HG02938 (cell line): Measurements from ENCODE around the gene ABHD2.
A peak's percentile ranks its signal among the peaks of the same experiment; 100 is the strongest.
"Not testable (repeated sequence)": the region's sequence is repeated elsewhere in the genome, so short reads cannot be mapped to it uniquely, and the experiment has no call there.

Experiments
- ATAC-seq: cut with Tn5 transposase; IDR thresholded peaks from one replicate; pipeline ENCODE4 v1.9.1; 2021; ENCODE audit warnings: mild to moderate bottlenecking, moderate library complexity; ENCODE audit not compliant: unreplicated experiment

The ABHD2 gene

DNA sequence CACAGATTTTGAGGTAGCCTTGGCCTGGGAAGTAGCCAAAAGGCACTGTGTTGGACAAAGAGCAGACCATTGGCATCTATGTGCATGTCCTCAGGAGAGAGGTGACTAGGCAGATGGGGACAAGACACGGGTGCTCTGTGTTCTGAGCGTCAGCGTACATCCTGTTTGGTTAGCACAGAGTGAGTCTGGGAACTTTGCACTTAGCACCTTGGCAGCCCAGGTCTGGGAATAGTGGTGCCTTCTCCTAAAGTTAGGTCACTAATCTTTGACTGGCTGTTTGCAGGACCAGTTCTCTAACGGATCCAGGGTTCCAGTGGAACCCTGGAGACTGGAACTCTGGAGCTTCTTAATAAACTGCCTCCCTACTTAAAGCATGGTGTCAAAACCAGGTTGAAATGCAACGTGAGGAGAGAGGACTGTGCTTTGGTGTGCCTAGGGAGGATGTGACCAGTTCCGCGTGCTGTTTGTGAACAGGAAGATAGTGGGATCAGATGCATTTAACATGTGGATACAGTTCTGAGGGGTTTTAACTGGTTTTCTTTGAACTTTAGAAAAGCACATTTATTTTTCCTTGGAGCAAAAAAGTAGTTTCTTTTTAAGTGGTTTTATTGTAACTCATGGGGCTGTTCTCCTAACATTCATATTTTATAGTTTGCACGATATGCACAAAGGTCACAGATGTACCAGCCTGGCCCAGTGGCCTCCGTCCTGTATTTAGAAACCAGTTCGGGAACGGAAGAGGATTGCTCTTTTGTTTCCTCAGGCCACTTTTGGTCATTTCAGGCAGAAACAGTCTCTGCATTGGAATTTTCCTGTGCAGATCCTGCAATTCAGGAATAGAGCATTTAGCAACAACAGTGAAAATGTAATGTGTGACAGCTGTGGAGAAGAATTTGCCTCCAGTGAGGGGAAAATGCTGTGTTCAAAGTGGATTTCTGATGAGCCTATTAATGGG is 48.8 kb downstream of the ABHD2 start:
- ATAC-seq = no peak

DNA sequence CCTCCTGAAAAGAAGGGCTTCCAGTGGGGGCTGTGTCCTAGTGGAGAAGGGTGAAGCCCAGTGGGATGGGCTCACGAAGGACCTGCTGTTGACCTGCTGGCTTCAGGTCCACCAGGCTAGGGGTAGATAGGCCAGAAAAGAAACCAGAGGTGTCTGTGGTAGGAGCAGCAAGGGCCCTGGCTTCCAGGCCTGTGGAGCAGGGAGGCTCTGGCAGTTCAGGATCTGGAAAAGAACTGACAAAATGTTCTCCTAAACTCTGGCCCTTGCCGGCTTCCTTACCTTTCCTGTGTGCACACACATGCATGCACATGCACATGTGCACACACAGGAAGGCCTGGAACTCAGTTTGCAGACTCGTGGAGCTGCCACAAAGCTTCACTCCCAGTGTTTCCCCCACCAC is 49.7 kb downstream of the ABHD2 start:
- ATAC-seq = no peak

- ATAC-seq = no peak
Observed at GRCh38 chr15:89138999-89139612, 50.9 kb downstream of the ABHD2 start.

DNA sequence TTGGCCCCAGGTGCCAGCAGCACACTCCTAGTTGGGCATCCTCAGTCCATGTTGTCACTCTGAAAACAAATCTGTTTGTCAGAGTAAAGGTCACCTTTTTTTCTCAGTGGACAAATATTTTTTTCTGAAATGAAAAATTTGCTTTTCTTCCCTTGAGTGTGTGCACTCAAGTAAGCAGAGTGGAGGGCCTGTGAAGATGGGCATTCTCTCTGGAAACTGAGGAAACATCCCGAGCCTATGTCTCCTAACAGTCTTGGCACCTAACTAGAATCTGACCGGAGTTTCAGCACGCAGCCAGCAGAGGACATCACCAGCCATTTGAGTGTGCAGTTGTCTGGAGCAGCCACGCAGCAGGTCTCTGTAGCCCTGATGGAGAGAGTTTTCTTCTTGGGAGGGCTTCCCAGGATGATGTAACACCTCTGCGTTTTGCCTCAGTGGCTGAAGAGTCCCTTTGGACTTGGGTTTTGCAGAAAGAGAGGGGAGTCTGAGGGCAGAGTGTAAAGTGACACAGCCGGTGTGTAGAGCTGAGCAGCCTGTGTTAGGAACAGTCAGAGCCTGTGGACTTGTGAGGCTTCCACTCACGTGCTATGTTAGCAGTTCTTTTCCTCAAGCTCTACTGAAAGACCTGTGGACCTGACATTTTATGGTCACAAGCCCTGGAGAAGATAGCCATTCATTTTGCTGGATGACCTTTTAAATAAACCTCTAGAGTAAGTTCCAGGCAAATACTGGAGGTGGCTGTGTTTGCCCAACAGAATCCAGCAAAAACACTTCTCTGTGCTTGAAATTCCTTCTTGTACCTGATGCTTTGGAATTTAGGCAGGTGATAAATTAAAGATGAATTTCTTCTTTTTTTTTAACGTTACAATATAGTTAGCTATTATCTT is 51.6 kb downstream of the ABHD2 start:
- no peak for ATAC-seq

- no peak for ATAC-seq
Observed at GRCh38 chr15:89140595-89140994, 52.3 kb downstream of the ABHD2 start.

DNA sequence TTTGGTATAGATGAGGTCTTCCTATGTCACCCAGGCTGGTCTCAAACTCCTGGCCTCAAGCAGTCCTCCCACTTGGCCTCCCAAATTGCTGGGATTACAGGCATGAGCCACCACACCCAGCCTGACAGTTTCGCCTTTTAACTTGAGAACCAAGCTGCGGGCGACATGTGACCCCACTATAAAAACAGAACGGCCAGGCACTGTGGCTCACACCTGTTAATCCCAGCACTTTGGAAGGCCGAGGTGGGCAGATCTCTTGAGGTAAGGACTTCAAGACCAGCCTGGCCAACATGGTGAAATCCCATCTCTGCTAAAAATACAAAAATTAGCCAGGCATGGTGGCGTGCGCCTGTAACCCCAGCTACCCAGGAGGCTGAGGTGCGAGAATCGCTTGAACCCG is 52.9 kb downstream of the ABHD2 start:
- ATAC-seq = not testable (repeated sequence)

- no peak for ATAC-seq
Observed at GRCh38 chr15:89141885-89142284, 53.6 kb downstream of the ABHD2 start.

GRCh38 chr15:89142423-89142822 is 54.2 kb downstream of the ABHD2 start:
- ATAC-seq = no peak

DNA sequence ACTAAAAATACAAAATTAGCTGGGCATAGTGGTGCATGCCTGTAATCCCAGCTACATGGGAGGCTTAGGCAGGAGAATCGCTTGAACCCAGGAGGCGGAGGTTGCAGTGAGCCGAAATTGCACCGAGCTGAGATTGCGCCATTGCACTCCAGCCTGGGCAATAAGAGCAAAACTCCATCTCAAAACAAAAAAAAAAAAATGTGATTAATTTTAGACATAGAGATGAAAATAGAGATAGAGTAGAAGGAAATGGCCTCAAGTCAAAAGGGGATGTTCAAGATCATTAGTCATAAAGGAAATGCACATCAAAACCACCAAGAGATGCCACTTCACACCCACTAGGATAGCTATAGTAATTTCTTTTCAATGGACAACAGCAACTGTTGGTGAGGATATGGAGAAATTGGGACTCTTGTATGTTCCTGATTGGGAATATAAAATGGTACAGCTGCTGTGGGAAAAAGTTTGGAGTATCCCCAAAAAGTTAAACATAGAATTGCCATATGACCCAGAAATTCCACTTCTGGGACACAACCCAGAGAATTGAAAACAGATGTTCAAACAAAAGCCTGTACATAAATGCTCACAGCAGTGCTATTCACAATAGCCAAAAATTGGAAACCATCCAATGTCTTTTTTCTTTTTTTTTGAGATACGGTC is 55.4 kb downstream of the ABHD2 start:
- peak; percentile 58 for ATAC-seq

DNA sequence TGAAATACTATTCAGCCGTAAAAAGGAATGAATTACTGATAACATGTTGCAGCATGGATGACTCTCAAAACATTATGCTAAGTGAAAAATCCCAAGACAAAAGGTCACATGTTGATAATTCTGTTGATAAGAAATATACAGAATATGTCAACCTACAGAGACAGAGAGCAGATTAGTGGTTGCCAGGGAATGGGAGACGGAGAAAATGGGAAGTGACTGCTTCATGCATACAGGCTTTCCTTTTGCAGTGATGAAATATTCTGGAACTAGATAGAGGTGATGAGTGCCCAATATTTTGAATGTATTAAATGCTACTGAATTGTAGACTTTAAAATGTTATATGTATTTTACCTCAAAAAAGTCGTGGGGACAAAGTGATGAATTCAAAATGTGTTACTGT is 56.2 kb downstream of the ABHD2 start:
- no peak for ATAC-seq

DNA sequence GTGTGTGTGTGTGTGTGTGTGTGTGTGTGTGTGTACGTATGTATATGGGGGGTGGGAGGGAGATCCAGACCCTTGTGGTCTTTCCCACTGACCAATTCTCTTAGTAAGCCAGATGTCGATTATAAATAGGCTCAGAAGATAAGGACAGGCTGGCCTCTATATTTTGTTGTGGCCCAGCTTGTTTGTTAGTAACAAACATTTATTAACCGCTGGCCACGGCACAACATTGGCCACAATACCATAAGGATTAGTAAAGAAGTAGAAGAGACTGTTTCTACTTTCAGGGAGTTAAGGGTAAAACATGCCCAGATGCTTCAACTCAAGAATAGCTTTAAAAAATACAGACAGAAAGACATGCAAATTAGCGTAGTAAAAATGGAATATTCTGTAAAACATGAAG is 58.1 kb downstream of the ABHD2 start:
- no peak for ATAC-seq

DNA sequence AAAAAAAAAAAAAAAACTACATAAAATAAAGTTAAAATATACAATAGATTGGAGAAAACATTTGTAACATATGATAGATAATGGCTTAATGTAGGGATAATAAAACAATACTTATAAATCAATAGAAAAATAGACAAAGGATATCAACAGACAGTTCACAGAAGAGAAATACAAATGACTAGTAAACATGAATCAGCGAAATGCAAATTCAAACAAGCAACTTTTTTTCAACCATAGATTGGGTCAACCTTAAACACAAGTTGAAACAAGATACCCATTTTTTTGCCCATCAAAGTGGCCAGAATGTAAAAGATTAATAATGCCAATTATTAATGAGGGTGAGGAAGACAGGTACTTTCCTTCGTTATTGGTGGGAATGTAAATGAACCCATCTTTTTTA is 59.9 kb downstream of the ABHD2 start:
- no peak for ATAC-seq

GRCh38 chr15:89149501-89150101 is 61.3 kb downstream of the ABHD2 start:
- no peak for ATAC-seq

GRCh38 chr15:89150287-89150686 is 62.0 kb downstream of the ABHD2 start:
- no peak for ATAC-seq

DNA sequence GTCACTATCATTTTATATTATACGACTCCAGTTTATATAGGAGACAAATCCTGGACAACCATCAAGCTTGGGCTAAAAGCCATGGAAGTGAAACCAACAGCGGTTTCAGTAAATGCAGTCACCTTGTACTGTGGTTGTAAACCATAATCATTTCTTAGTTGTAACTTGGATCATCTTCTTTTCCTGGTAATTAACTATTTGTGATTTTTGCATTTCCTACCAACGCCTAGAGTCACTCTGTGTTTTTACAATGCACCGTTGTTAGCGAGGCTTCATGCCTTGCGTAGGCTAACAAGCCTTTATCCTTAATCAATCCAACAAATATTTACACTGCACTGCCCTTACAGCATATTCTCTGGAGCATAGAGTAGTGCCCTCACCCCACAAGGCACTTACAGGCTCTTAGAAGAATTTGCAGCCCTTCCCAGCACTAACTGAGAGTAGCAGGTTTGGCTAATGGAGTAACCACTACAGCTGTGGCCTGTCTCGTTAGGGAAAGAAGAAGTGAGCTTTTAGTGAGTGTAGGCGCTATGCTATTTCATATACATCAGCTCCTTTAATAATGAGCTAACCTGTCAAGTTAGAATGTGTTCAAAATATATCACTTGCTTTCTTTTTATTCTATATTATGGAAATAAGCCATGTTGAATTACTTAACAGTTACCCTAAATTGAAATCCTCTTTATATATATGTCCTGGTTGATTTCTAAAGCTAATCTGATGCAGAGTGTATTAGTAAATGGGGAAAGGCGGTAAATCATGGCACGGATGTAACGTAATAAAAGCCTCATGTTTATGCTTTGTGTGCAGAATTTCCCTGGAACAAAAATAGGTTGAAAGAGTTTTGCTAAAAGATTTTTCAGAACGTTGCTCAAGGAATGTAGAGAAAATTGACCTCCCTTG is 62.8 kb downstream of the ABHD2 start:
- ATAC-seq = no peak

GRCh38 chr15:89155122-89155521 is 66.9 kb downstream of the ABHD2 start:
- no peak for ATAC-seq

DNA sequence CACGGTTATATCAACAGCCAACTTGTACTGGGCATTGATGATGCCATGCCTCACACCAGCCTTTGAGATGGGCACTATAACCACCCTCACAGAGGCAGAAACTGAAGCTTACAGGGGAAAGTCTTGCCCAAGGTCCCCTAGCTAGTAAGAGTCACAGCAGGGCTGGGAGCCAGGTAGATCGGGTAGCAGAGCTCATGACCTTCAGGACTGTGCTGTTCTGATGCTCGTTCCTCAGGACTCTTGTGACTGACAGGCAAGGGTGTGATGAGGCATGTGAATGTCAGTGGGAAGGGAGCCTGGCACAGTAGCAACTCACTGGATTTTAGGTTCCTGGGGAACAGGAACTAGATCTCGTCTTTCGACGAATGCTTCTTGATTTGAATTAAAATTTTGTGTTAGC is 67.4 kb downstream of the ABHD2 start:
- ATAC-seq = no peak

- ATAC-seq = no peak
Observed at GRCh38 chr15:89157061-89157460, 68.8 kb downstream of the ABHD2 start.

DNA sequence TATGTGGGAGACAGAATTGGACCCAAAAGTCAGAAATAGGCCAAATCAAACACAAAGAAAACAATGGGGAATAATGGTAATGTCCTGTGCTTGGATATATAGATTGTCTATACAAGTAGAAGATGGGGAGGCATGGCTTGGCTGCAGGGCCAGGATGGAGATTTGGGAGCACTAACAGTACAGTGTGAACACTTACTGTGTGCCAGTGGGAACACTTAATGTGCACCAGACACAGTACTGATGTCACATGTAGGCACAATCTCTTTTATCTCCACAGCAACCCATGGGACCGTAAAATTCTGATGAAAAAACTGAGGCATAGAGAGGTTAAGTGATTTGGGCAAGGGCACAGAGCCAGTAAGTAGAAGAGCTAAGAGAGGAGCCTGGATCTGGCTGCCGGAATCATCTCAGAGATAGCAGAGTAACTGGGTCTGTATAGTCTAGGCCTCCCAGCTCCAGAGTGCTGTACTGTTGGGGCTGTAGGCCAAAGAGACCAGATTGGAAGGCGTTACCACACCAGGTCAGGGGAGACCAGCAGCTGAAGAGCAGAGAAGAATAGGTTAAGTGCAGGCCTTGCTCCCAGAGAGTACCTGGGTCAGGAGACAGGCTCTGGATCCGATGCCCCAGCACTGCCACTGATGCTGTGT is 69.8 kb downstream of the ABHD2 start:
- ATAC-seq = no peak
